ENCODE data around the gene TPCN2. TPM values are rescaled to one million over a fixed set of nuclear protein-coding genes. Genes with fewer than 3 reads are reported as not detected.
A peak's percentile ranks its signal among the peaks of the same experiment; 100 is the strongest.

The TPCN2 gene
- total and polyA plus RNA-seq, 12 donors: 3.4 to 19.2 (median 7.8) TPM

- H3K9me3 ChIP-seq: peaks cover 0 to 22% (median 5%) of the 10 kb centered on the region in 11 donors
- no peaks in the 10 kb centered on the region for H3K36me3 ChIP-seq
- 73 to 74% methylated on average over 10 of the region's 10 CpGs for WGBS, 2 donors
- no peak for TF ChIP-seq CTCF (IDR thresholded peaks at IDR 0.05)
- peaks cover 0 to 4% (median 0%) of the 10 kb centered on the region in 7 donors for H3K27me3 ChIP-seq
- no peak overlapping the region for H3K4me3 ChIP-seq
- no peak for DNase-seq
- peak overlapping the region in 4 of 10 donors; percentile 58 to 81 (median 68) for H3K27ac ChIP-seq
- intact Hi-C loops (cut with DNase I): no loop called here
- H3K4me1 ChIP-seq: peaks cover 5 to 47% (median 24%) of the 10 kb centered on the region in 9 donors
- ATAC-seq: peak in 3 of 8 donors; percentile 18 to 37 (median 34)
Measured at GRCh38 chr11:69151836-69152235, 103.1 kb downstream of the TPCN2 start.

GRCh38 chr11:69152733-69153421, 104.1 kb downstream of the TPCN2 start:
- no peaks in the 10 kb centered on the region for H3K36me3 ChIP-seq
- intact Hi-C loops (cut with DNase I): no loop called here
- no peak for TF ChIP-seq CTCF (IDR thresholded peaks at IDR 0.05)
- H3K27ac ChIP-seq: peak overlapping the region in 8 of 10 donors; percentile 1 to 81 (median 60)
- peaks cover 0 to 15% (median 0%) of the 10 kb centered on the region in 7 donors for H3K27me3 ChIP-seq
- DNase-seq (no peak), ATAC-seq (no peak)
- no peak overlapping the region for H3K4me3 ChIP-seq
- peaks cover 15 to 57% (median 33%) of the 10 kb centered on the region in 9 donors for H3K4me1 ChIP-seq
- peaks cover 0 to 15% (median 0%) of the 10 kb centered on the region in 11 donors for H3K9me3 ChIP-seq
- WGBS, 2 donors: 60 to 63% methylated on average over 23 of the region's 23 CpGs

- Histone ChIP-seq H3K36me3 (no peaks in the 10 kb centered on the region), H3K27ac (peak overlapping the region in 6 of 10 donors; percentile 1 to 81 (median 58)), H3K9me3 (peaks cover 0 to 15% (median 0%) of the 10 kb centered on the region in 11 donors), H3K4me1 (peaks cover 16 to 65% (median 35%) of the 10 kb centered on the region in 9 donors), H3K4me3 (no peak overlapping the region), H3K27me3 (peaks cover 0 to 16% (median 0%) of the 10 kb centered on the region in 7 donors)
- 50 to 57% methylated on average over 7 of the region's 7 CpGs for WGBS, 2 donors
- intact Hi-C loops (cut with DNase I): no loop called here
- ATAC-seq (no peak), DNase-seq (peak in 1 of 2 donors; percentile 29)
- no peak for TF ChIP-seq CTCF (IDR thresholded peaks at IDR 0.05)
Measured at GRCh38 chr11:69153661-69154060, 104.9 kb downstream of the TPCN2 start.

- WGBS, 2 donors: 94% methylated on average over 21 of the region's 21 CpGs
- no peak overlapping the region for H3K4me3 ChIP-seq
- TF ChIP-seq CTCF (IDR thresholded peaks at IDR 0.05): no peak
- intact Hi-C loops (cut with DNase I): no loop called here
- DNase-seq: no peak
- H3K36me3 ChIP-seq: no peaks in the 10 kb centered on the region
- H3K27ac ChIP-seq: peak overlapping the region in 5 of 10 donors; percentile 37 to 84 (median 73)
- H3K9me3 ChIP-seq: peaks cover 0 to 15% (median 0%) of the 10 kb centered on the region in 11 donors
- peaks cover 0 to 16% (median 0%) of the 10 kb centered on the region in 7 donors for H3K27me3 ChIP-seq
- ATAC-seq: no peak
- H3K4me1 ChIP-seq: peaks cover 16 to 70% (median 35%) of the 10 kb centered on the region in 9 donors
Measured at GRCh38 chr11:69154211-69154913, 105.6 kb downstream of the TPCN2 start.

Data from heart right ventricle (tissue), 16 donors.